AG04450 (cell line): ENCODE measurements around the gene SLC22A23. TPM values are rescaled to one million over a fixed set of nuclear protein-coding genes. Genes with fewer than 3 reads are reported as not detected.
A peak's percentile ranks its signal among the peaks of the same experiment; 100 is the strongest.

Experiments
- CTCF ChIA-PET: fragments of 300-600, 350-600 bp; formaldehyde crosslinking; extraction: SDS; loops from one replicate; lab custom pipeline; 2022; ENCODE audit warnings: antibody characterized with exemption, inconsistent platforms; lab: Charles Lee
- POLR2A ChIA-PET: fragments of 350-600 bp; formaldehyde crosslinking; extraction: SDS; loops from one replicate; lab custom pipeline; 2021; ENCODE audit warnings: antibody characterized with exemption, inconsistent platforms; lab: Yijun Ruan, JAX
- DNase-seq: peaks from one replicate; pipeline ENCODE4 v3.0.0-alpha.2; 2011; ENCODE audit warnings: low read depth, low spot score
- H3K27ac ChIP-seq: one replicate; pipeline ENCODE4 v1.5.1; 2012; ENCODE audit warnings: low read depth, low read length, control low read depth
- H3K27me3 ChIP-seq: one replicate; pipeline ENCODE4 v1.6.0; 2012; ENCODE audit warnings: low read length; ENCODE audit not compliant: control insufficient read depth, insufficient read depth
- H3K4me3 ChIP-seq: 2 replicates; pipeline ENCODE4 v1.5.1; 2011; ENCODE audit warnings: mild to moderate bottlenecking, low read depth, low read length, control low read depth
- H3K9me3 ChIP-seq: 2 replicates; pipeline ENCODE4 v1.5.1; 2012; ENCODE audit warnings: low read length; ENCODE audit not compliant: control insufficient read depth, insufficient read depth
- CTCF ChIP-seq: IDR thresholded peaks from 2 replicates; pipeline ENCODE4 v1.5.1; 2011; ENCODE audit warnings: low read depth, low read length, control low read depth, inconsistent platforms
- polyA plus RNA-seq: library from polyadenylated mRNA; depleted of rRNA; stranded (reverse); fragments of >200 nt; gene quantifications from 2 replicates; pipeline ENCODE4 v1.2.3, GENCODE V29; 2011

SLC22A23 gene
- polyA plus RNA-seq, 1 experiment: not detected

GRCh38 chr6:3358413-3359100 lies 98.3 kb downstream of the SLC22A23 start:
- Histone ChIP-seq H3K9me3 (no peaks in the 10 kb centered on the region; the same call in 1 of the 2 replicates), H3K4me3 (no peak overlapping the region), H3K27me3 (peaks cover 23% of the 10 kb centered on the region), H3K27ac (no peak overlapping the region)
- ChIA-PET CTCF (no interaction called here), POLR2A (no interaction called here)
- TF ChIP-seq CTCF: no peak
- no peak for DNase-seq

GRCh38 chr6:3357678-3358077 lies 99.2 kb downstream of the SLC22A23 start:
- TF ChIP-seq CTCF: no peak
- no peak for DNase-seq
- ChIA-PET CTCF (no interaction called here), POLR2A (no interaction called here)
- no peak overlapping the region for H3K27ac ChIP-seq
- no peaks in the 10 kb centered on the region; the same call in 1 of the 2 replicates for H3K9me3 ChIP-seq
- H3K4me3 ChIP-seq: no peak overlapping the region
- H3K27me3 ChIP-seq: peaks cover 20% of the 10 kb centered on the region

GRCh38 chr6:3356824-3357420 lies 99.9 kb downstream of the SLC22A23 start:
- H3K27ac ChIP-seq: no peak overlapping the region
- peaks cover 25% of the 10 kb centered on the region for H3K27me3 ChIP-seq
- DNase-seq: no peak
- ChIA-PET CTCF (no interaction called here), POLR2A (no interaction called here)
- no peak for TF ChIP-seq CTCF
- no peak overlapping the region for H3K4me3 ChIP-seq
- H3K9me3 ChIP-seq: no peaks in the 10 kb centered on the region; the same call in 1 of the 2 replicates

- H3K27ac ChIP-seq: no peak overlapping the region
- ChIA-PET POLR2A (no interaction called here), CTCF (no interaction called here)
- H3K4me3 ChIP-seq: peak overlapping the region; percentile 50
- DNase-seq: no peak
- TF ChIP-seq CTCF: no peak
- no peaks in the 10 kb centered on the region; the same call in 1 of the 2 replicates for H3K9me3 ChIP-seq
- H3K27me3 ChIP-seq: peaks cover 23% of the 10 kb centered on the region
These were observed 100.6 kb downstream of the SLC22A23 start for GRCh38 chr6:3356056-3356823.
